Osteocyte (in vitro differentiated cells): Measurements from ENCODE around the gene ACAD9. TPM values are rescaled to one million over a fixed set of nuclear protein-coding genes. Genes with fewer than 3 reads are reported as not detected.

Experiments
- DNase-seq: peaks from one replicate; pipeline ENCODE4 v3.0.0; 2021; ENCODE audit warnings: mixed read lengths; ENCODE audit not compliant: unreplicated experiment; ENCODE audit errors: extremely low spot score
- H3K27ac Mint-ChIP-seq: one replicate; pipeline ENCODE4 v1.8.0; 2021; ENCODE audit warnings: mild to moderate bottlenecking, mixed read lengths; ENCODE audit not compliant: unreplicated experiment
- H3K27me3 Mint-ChIP-seq: one replicate; pipeline ENCODE4 v1.8.0; 2021; ENCODE audit warnings: mixed read lengths; ENCODE audit not compliant: unreplicated experiment
- H3K36me3 Mint-ChIP-seq: one replicate; pipeline ENCODE4 v1.8.0; 2021; ENCODE audit warnings: mixed read lengths; ENCODE audit not compliant: unreplicated experiment
- H3K4me1 Mint-ChIP-seq: one replicate; pipeline ENCODE4 v1.8.0; 2021; ENCODE audit warnings: mixed read lengths; ENCODE audit not compliant: unreplicated experiment
- H3K4me3 Mint-ChIP-seq: one replicate; pipeline ENCODE4 v1.8.0; 2021; ENCODE audit warnings: mild to moderate bottlenecking, moderate library complexity, mixed read lengths; ENCODE audit not compliant: unreplicated experiment
- H3K9me3 Mint-ChIP-seq: one replicate; pipeline ENCODE4 v1.8.0; 2021; ENCODE audit warnings: mixed read lengths; ENCODE audit not compliant: unreplicated experiment
- total RNA-seq: library from RNA; stranded (reverse); gene quantifications from 2 replicates; pipeline ENCODE4 v1.2.1, GENCODE V29; 2021
- TF ChIP-seq, protein P1 (sequence below): fragments of 200-600 bp; sonication (generic); IDR thresholded peaks from 2 replicates; pipeline ENCODE4 v1.5.0; 2021; ENCODE audit warnings: antibody characterized with exemption, mild to moderate bottlenecking, moderate library complexity

ACAD9 gene
- total RNA-seq, 1 donor from 2014 or later, result 45.4 TPM

DNA sequence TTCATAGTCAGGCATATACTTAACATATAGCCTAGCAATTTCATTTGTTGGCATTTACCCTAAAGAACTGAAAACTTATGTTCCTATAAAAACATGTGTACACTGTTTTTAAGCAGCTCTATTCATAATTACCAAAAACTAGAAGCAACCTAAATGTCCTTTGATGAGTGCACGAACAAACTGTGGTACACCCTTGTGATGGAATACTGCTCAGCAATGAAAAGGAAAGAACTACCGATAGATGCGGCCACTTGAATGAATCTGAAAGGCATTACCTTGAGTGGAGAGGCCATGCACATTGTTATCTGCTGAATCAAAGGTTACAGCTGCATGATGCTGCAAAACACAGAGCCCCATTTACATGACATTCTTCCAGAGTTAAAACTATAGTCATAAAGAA lies 69.7 kb downstream of the ACAD9 start:
- Mint-ChIP-seq H3K9me3 (no peaks in the 10 kb centered on the region), H3K36me3 (no peaks in the 10 kb centered on the region), H3K4me1 (no peaks in the 10 kb centered on the region), H3K4me3 (no peak overlapping the region), H3K27me3 (peaks cover 53% of the 10 kb centered on the region), H3K27ac (no peak overlapping the region)
- TF ChIP-seq, protein P1, sequence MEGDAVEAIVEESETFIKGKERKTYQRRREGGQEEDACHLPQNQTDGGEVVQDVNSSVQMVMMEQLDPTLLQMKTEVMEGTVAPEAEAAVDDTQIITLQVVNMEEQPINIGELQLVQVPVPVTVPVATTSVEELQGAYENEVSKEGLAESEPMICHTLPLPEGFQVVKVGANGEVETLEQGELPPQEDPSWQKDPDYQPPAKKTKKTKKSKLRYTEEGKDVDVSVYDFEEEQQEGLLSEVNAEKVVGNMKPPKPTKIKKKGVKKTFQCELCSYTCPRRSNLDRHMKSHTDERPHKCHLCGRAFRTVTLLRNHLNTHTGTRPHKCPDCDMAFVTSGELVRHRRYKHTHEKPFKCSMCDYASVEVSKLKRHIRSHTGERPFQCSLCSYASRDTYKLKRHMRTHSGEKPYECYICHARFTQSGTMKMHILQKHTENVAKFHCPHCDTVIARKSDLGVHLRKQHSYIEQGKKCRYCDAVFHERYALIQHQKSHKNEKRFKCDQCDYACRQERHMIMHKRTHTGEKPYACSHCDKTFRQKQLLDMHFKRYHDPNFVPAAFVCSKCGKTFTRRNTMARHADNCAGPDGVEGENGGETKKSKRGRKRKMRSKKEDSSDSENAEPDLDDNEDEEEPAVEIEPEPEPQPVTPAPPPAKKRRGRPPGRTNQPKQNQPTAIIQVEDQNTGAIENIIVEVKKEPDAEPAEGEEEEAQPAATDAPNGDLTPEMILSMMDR, result no peak
- peak; percentile 0 for DNase-seq

DNA sequence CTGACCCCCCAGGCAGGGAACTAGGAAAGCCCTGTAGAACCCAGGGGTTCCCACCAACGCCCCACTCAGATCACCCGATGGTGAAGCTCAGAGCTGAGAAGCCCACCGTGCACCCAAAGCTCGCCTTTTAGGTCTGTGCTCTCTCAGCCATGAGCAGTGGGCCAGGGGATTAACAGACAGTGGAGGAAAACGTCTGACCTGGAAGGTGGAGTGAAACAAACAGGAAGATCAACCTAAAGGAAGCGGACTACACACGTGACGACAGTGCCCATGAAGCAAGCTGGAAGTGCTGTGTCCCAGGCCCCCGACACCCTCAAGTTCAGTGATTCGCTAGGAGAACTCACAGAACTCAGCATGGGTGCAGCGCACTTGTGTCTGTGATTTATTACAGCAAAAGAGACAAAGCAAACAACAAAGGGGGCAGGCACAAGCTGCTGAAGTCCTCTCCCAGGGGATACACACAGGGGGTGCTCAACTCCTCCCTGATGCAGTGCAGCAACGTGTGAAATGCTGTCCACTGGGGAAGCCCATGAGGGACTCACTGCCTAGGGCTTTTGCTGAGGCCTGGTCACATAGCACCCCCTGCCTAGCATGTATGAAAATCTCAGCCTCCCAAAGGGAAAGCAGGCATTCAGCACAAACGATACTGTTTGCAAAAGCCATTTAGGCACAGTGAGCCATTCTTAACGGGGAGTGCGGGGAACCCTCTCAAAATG lies 71.0 kb downstream of the ACAD9 start:
- Mint-ChIP-seq H3K27ac (no peak overlapping the region), H3K27me3 (peaks cover 44% of the 10 kb centered on the region), H3K4me1 (no peaks in the 10 kb centered on the region), H3K9me3 (no peaks in the 10 kb centered on the region), H3K36me3 (no peaks in the 10 kb centered on the region), H3K4me3 (no peak overlapping the region)
- TF ChIP-seq, protein P1, result peak; percentile 28
- peak; percentile 69 for DNase-seq

DNA sequence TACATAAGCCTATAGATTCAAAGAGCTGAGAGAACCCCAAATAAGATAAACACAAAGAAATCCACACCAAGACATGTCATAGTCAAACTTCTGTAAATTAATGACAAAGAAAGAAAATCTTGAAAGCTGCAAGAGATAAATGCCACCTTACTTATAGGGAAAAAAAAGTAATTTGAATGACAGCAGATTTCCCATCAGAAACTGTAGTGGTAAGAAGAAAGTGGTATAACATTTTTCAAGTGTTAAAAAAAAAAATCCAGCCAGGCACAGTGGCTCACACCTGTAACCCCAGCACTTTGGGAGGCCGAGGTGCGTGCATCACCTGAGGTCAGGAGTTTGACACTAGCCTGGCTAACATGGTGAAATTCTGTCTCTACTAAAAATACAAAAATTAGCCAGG lies 77.0 kb downstream of the ACAD9 start:
- Mint-ChIP-seq H3K27ac (no peak overlapping the region), H3K4me1 (no peaks in the 10 kb centered on the region), H3K36me3 (peaks cover 3% of the 10 kb centered on the region), H3K4me3 (no peak overlapping the region), H3K27me3 (peaks cover 48% of the 10 kb centered on the region), H3K9me3 (peaks cover 10% of the 10 kb centered on the region)
- TF ChIP-seq, protein P1, result no peak
- no peak for DNase-seq

Other genes starting within 250 kb of the ACAD9 start
- 207 and 228 TPM in 2 replicates for gene RPN1, start 228.8 kb upstream of the ACAD9 start, total RNA-seq
- 265 and 284 TPM in 2 replicates for gene RAB7A, start 153.4 kb upstream of the ACAD9 start, total RNA-seq
- gene CFAP92, start 114.5 kb downstream of the ACAD9 start, total RNA-seq, result 0.18 TPM in 1 of 2 replicates, not detected in the other
- 0.13 TPM in 1 of 2 replicates, not detected in the other for gene EFCC1, start 121.7 kb downstream of the ACAD9 start, total RNA-seq
- not detected in 2 replicates for gene GP9, start 181.2 kb downstream of the ACAD9 start, total RNA-seq
- 16.7 and 23.2 TPM in 2 replicates for gene RAB43, start 242.2 kb downstream of the ACAD9 start, total RNA-seq